GM18517 (cell line): ENCODE measurements around the gene FAM133A.

ENCODE experiments used
- ATAC-seq: cut with Tn5 transposase; IDR thresholded peaks from one replicate; pipeline ENCODE4 v1.9.1; 2021; ENCODE audit warnings: mild to moderate bottlenecking, moderate library complexity; ENCODE audit not compliant: unreplicated experiment

Gene FAM133A

GRCh38 chrX:93673869-93674271 lies at the start of gene FAM133A:
Gene FAM133A (plus strand): TSS chrX:93674206. CDS start chrX:93709420, 35,214 bp downstream.
- no peak for ATAC-seq

- ATAC-seq, result no peak
Measured at GRCh38 chrX:93637591-93637990, 36.4 kb upstream of the FAM133A start.

GRCh38 chrX:93649381-93649780 lies 24.6 kb upstream of the FAM133A start:
- no peak for ATAC-seq

- no peak for ATAC-seq
Measured at GRCh38 chrX:93660575-93660974, 13.4 kb upstream of the FAM133A start.

- no peak for ATAC-seq
Measured at GRCh38 chrX:93673056-93673868, 744 bp upstream of the FAM133A start, which contains the start of gene NAP1L3. Gene NAP1L3 (minus strand): TSS chrX:93673578. CDS start chrX:93673304, 274 bp downstream.

GRCh38 chrX:93695981-93696380 lies 22.0 kb downstream of the FAM133A start:
- no peak for ATAC-seq

- ATAC-seq, result no peak
Measured at GRCh38 chrX:93703701-93704100, 29.7 kb downstream of the FAM133A start.

GRCh38 chrX:93711076-93711475 lies 37.1 kb downstream of the FAM133A start:
- no peak for ATAC-seq

GRCh38 chrX:93741811-93742210 lies 67.8 kb downstream of the FAM133A start:
- ATAC-seq, result no peak

- no peak for ATAC-seq
Measured at GRCh38 chrX:93760163-93760562, 86.2 kb downstream of the FAM133A start.
